GM23338 (cell line): Measurements from ENCODE around the gene VWCE. TPM values are rescaled to one million over a fixed set of nuclear protein-coding genes. Genes with fewer than 3 reads are reported as not detected.

Experiments used
- ATAC-seq: fragments of 200-7000 bp; cut with Tn5 transposase; 3 replicates; pipeline ENCODE4 v1.9.1; 2020
- DNase-seq: peaks from one replicate; pipeline ENCODE4 v3.0.0-alpha.2; 2015; ENCODE audit warnings: low spot score
- H2AFZ ChIP-seq: fragments of 200-600 bp; sonication (generic); 2 replicates; pipeline ENCODE4 v1.8.0; 2016; ENCODE audit warnings: antibody characterized with exemption, mild to moderate bottlenecking, moderate library complexity
- H3F3A ChIP-seq: fragments of 200-600 bp; sonication (generic); replicated peaks from 2 replicates; pipeline ENCODE4 v1.8.0; 2017; ENCODE audit warnings: antibody characterized with exemption, mixed run types, low read depth
- H3K27ac ChIP-seq: fragments of 200-600 bp; sonication (generic); 2 replicates; pipeline ENCODE4 v1.6.1; 2016; ENCODE audit warnings: low read depth
- H3K27me3 ChIP-seq: fragments of 200-600 bp; sonication (generic); 2 replicates; pipeline ENCODE4 v1.8.0; 2016; ENCODE audit warnings: mild to moderate bottlenecking, mixed run types, moderate library complexity; ENCODE audit not compliant: insufficient read depth
- H3K36me3 ChIP-seq: fragments of 200-600 bp; sonication (generic); 2 replicates; pipeline ENCODE4 v1.8.0; 2016; ENCODE audit warnings: mild to moderate bottlenecking; ENCODE audit not compliant: insufficient read depth
- H3K4me1 ChIP-seq: fragments of 200-600 bp; sonication (generic); 2 replicates; pipeline ENCODE4 v1.8.0; 2016; ENCODE audit warnings: mild to moderate bottlenecking, moderate library complexity; ENCODE audit not compliant: insufficient read depth
- H3K4me2 ChIP-seq: fragments of 200-600 bp; sonication (generic); 2 replicates; pipeline ENCODE4 v1.7.1; 2017; ENCODE audit warnings: mixed run types
- H3K4me3 ChIP-seq: fragments of 200-600 bp; sonication (generic); 2 replicates; pipeline ENCODE4 v1.6.1; 2016; ENCODE audit warnings: mixed run types
- H3K79me2 ChIP-seq: fragments of 200-600 bp; sonication (generic); replicated peaks from 2 replicates; pipeline ENCODE4 v1.8.0; 2017; ENCODE audit warnings: mild to moderate bottlenecking; ENCODE audit not compliant: insufficient read depth
- H3K9me2 ChIP-seq: fragments of 200-600 bp; sonication (generic); 2 replicates; pipeline ENCODE4 v1.8.0; 2017; ENCODE audit not compliant: insufficient read depth
- H4K20me1 ChIP-seq: fragments of 200-600 bp; sonication (generic); replicated peaks from 2 replicates; pipeline ENCODE4 v1.8.0; 2017; ENCODE audit warnings: mild to moderate bottlenecking; ENCODE audit not compliant: insufficient read depth
- H3K27ac Mint-ChIP-seq: 2 replicates; pipeline ENCODE4 v1.8.0; 2020; ENCODE audit warnings: inconsistent platforms, mild to moderate bottlenecking, moderate library complexity, mixed read lengths
- H3K27me3 Mint-ChIP-seq: 3 replicates; pipeline ENCODE4 v1.8.0; 2022; ENCODE audit warnings: low read depth, mild to moderate bottlenecking, moderate library complexity, mixed read lengths, inconsistent platforms; ENCODE audit not compliant: insufficient read depth, poor library complexity
- H3K36me3 Mint-ChIP-seq: 3 replicates; pipeline ENCODE4 v1.8.0; 2021; ENCODE audit warnings: low read depth, mild to moderate bottlenecking, inconsistent platforms, moderate library complexity, mixed read lengths
- H3K4me1 Mint-ChIP-seq: 3 replicates; pipeline ENCODE4 v1.8.0; 2020; ENCODE audit warnings: mild to moderate bottlenecking, inconsistent platforms, mixed read lengths
- H3K4me3 Mint-ChIP-seq: 3 replicates; pipeline ENCODE4 v1.8.0; 2021; ENCODE audit warnings: moderate library complexity, mild to moderate bottlenecking, inconsistent platforms, mixed read lengths
- H3K9me3 Mint-ChIP-seq: 3 replicates; pipeline ENCODE4 v1.8.0; 2020; ENCODE audit warnings: moderate library complexity, mild to moderate bottlenecking, inconsistent platforms, mixed read lengths
- CREB1 ChIP-seq: fragments of 250-450 bp; sonication (Bioruptor Pico); IDR thresholded peaks from 2 replicates; pipeline ENCODE4 v1.5.0; 2020; ENCODE audit warnings: low read depth, mild to moderate bottlenecking, moderate library complexity
- CTCF ChIP-seq, 2 experiments: fragments of 200-600 bp in 1 of 2; sonication (generic) in 1 of 2; conservative IDR thresholded peaks; 2 replicates each; pipeline versions ENCODE4 v1.5.1 to v1.6.1; 2016 to 2017; ENCODE audit warnings: antibody characterized with exemption in 2 of 2, low read depth in 2 of 2, mild to moderate bottlenecking in 2 of 2, moderate library complexity in 1 of 2
- ETS1 ChIP-seq: IDR thresholded peaks from 2 replicates; pipeline ENCODE4 v1.6.1; 2016; ENCODE audit warnings: antibody characterized with exemption
- EZH2 ChIP-seq: fragments of 200-600 bp; sonication (generic); IDR thresholded peaks from one replicate; pipeline ENCODE4 v1.8.0; 2017; ENCODE audit warnings: antibody characterized with exemption, mild to moderate bottlenecking, low read depth; ENCODE audit not compliant: unreplicated experiment
- EZH2phosphoT487 ChIP-seq: fragments of 200-600 bp; sonication (generic); IDR thresholded peaks from one replicate; pipeline ENCODE4 v1.8.1; 2018; ENCODE audit warnings: antibody characterized with exemption; ENCODE audit not compliant: unreplicated experiment
- JUNB ChIP-seq: IDR thresholded peaks from one replicate; pipeline ENCODE4 v1.6.1; 2016; ENCODE audit warnings: antibody characterized with exemption; ENCODE audit not compliant: unreplicated experiment
- NANOG ChIP-seq: IDR thresholded peaks from 2 replicates; pipeline ENCODE4 v1.6.1; 2016; ENCODE audit warnings: antibody characterized with exemption, borderline replicate concordance
- REST ChIP-seq: IDR thresholded peaks from one replicate; pipeline ENCODE4 v1.6.1; 2018; ENCODE audit warnings: antibody characterized with exemption; ENCODE audit not compliant: unreplicated experiment
- STAT1 ChIP-seq: IDR thresholded peaks from one replicate; pipeline ENCODE4 v1.6.1; 2016; ENCODE audit warnings: antibody characterized with exemption; ENCODE audit not compliant: unreplicated experiment
- ZNF114 ChIP-seq: fragments of 250-450 bp; sonication (Bioruptor Pico); IDR thresholded peaks from 2 replicates; pipeline ENCODE4 v1.5.0; 2020; ENCODE audit warnings: mild to moderate bottlenecking, moderate library complexity
- ZNF331 ChIP-seq: fragments of 250-450 bp; sonication (Bioruptor Pico); IDR thresholded peaks from 2 replicates; pipeline ENCODE4 v1.5.0; 2020; ENCODE audit warnings: low read depth, mild to moderate bottlenecking, moderate library complexity
- ZNF462 ChIP-seq: fragments of 250-450 bp; sonication (Bioruptor Pico); IDR thresholded peaks from 2 replicates; pipeline ENCODE4 v1.5.0; 2020; ENCODE audit warnings: mild to moderate bottlenecking, moderate library complexity
- polyA plus RNA-seq: library from polyadenylated mRNA; unstranded; fragments of >200 nt; fragmentation: Nextera tagmentation; extraction: Ambion mirVana; gene quantifications from 2 replicates; pipeline ENCODE4 v1.2.1, GENCODE V29; 2016
- total RNA-seq: library from RNA; depleted of rRNA; stranded (reverse); fragments of >200 nt; shearing (Covaris generic); gene quantifications from 2 replicates; pipeline ENCODE4 v1.2.3, GENCODE V29; 2014

VWCE gene
- total and polyA plus RNA-seq, 2 experiments from 2014 or later, result 9.9 to 16.9 TPM

GRCh38 chr11:61305417-61305816, 10.3 kb upstream of the VWCE start:
- no peak for ATAC-seq
- H3K27ac ChIP-seq, result no peak overlapping the region
- Mint-ChIP-seq H3K36me3 (peaks cover 47% of the 10 kb centered on the region), H3K27me3 (peaks cover under 1% of the 10 kb centered on the region), H3K4me1 (no peaks in the 10 kb centered on the region; the same call in 2 of the 3 replicates), H3K4me3 (no peak overlapping the region), H3K27ac (no peak overlapping the region), H3K9me3 (no peaks in the 10 kb centered on the region)
- no peak for DNase-seq
- no peaks in the 10 kb centered on the region for H3K9me2 ChIP-seq
- no peaks in the 10 kb centered on the region for H3K27me3 ChIP-seq
- H3K4me3 ChIP-seq, result no peak overlapping the region
- no peaks in the 10 kb centered on the region for H3K4me1 ChIP-seq
- no peak overlapping the region for H3K4me2 ChIP-seq
- H3F3A ChIP-seq, result 0 out of 2 replicates have a peak, but pooled peaks cover 8% of the 10 kb centered on the region
- TF ChIP-seq ETS1 (no peak), CTCF (conservative IDR thresholded peaks at IDR 0.05; ENCODE audit: low read depth in 2 of 2) (no peak), ZNF114 (no peak), ZNF462 (no peak), STAT1 (no peak), NANOG (no peak), JUNB (no peak), EZH2phosphoT487 (no peak), REST (no peak), CREB1 (no peak), EZH2 (no peak), ZNF331 (CRISPR knock-in tag) (no peak)
- peaks cover 33% of the 10 kb centered on the region; the same call in 1 of the 2 replicates for H4K20me1 ChIP-seq
- peaks cover 5% of the 10 kb centered on the region; the same call in 1 of the 2 replicates for H3K79me2 ChIP-seq
- H3K36me3 ChIP-seq, result peaks cover 81% of the 10 kb centered on the region
- H2AFZ ChIP-seq, result no peak overlapping the region
